ENCODE measurements around the gene SOCS3.

SOCS3 gene

GRCh38 chr17:78327880-78328279 lies 32.0 kb downstream of the SOCS3 start:
- Histone ChIP-seq H3K4me3 (ENCODE audit: low read length) (no peak overlapping the region), H3K9me3 (ENCODE audit: control insufficient read depth, insufficient read depth, low read length) (no peaks in the 10 kb centered on the region), H3K36me3 (ENCODE audit: control insufficient read depth, insufficient read depth, low read length) (no peaks in the 10 kb centered on the region), H3K4me1 (ENCODE audit: control insufficient read depth, insufficient read depth, low read length) (peaks cover 5% of the 10 kb centered on the region), H3K27me3 (ENCODE audit: control insufficient read depth, insufficient read depth, low read length) (no peaks in the 10 kb centered on the region), H3K27ac (ENCODE audit: low read length) (no peak overlapping the region)
- no CpG with 5 or more reads among the region's 5 CpGs for WGBS (ENCODE audit: insufficient coverage, insufficient read length)
- no peak for DNase-seq (ENCODE audit: low read depth, low spot score)

GRCh38 chr17:78325076-78325687 lies 34.7 kb downstream of the SOCS3 start:
- WGBS (ENCODE audit: insufficient coverage, insufficient read length) = no CpG with 5 or more reads among the region's 20 CpGs
- H3K27ac ChIP-seq (ENCODE audit: low read length) = no peak overlapping the region
- H3K4me1 ChIP-seq (ENCODE audit: control insufficient read depth, insufficient read depth, low read length) = peaks cover 5% of the 10 kb centered on the region

GRCh38 chr17:78324391-78325075 lies 35.3 kb downstream of the SOCS3 start:
- no peaks in the 10 kb centered on the region for H3K9me3 ChIP-seq (ENCODE audit: control insufficient read depth, insufficient read depth, low read length)
- no peak overlapping the region for H3K4me3 ChIP-seq (ENCODE audit: low read length)
- H3K4me1 ChIP-seq (ENCODE audit: control insufficient read depth, insufficient read depth, low read length) = peaks cover 5% of the 10 kb centered on the region
- H3K27me3 ChIP-seq (ENCODE audit: control insufficient read depth, insufficient read depth, low read length) = no peaks in the 10 kb centered on the region
- no peaks in the 10 kb centered on the region for H3K36me3 ChIP-seq (ENCODE audit: control insufficient read depth, insufficient read depth, low read length)
- no peak for DNase-seq (ENCODE audit: low read depth, low spot score)
- WGBS (ENCODE audit: insufficient coverage, insufficient read length) = no CpG with 5 or more reads among the region's 18 CpGs
- no peak overlapping the region for H3K27ac ChIP-seq (ENCODE audit: low read length)

More at GRCh38 chr17:78325076-78325687, 34.7 kb downstream of the SOCS3 start:
- Histone ChIP-seq H3K36me3 (ENCODE audit: control insufficient read depth, insufficient read depth, low read length) (no peaks in the 10 kb centered on the region), H3K9me3 (ENCODE audit: control insufficient read depth, insufficient read depth, low read length) (no peaks in the 10 kb centered on the region), H3K27me3 (ENCODE audit: control insufficient read depth, insufficient read depth, low read length) (no peaks in the 10 kb centered on the region), H3K4me3 (ENCODE audit: low read length) (no peak overlapping the region)
- DNase-seq (ENCODE audit: low read depth, low spot score) = no peak

GRCh38 chr17:78323826-78324390 lies 36.0 kb downstream of the SOCS3 start:
- DNase-seq (ENCODE audit: low read depth, low spot score) = no peak
- no CpG with 5 or more reads among the region's 7 CpGs for WGBS (ENCODE audit: insufficient coverage, insufficient read length)
- peaks cover 5% of the 10 kb centered on the region for H3K4me1 ChIP-seq (ENCODE audit: control insufficient read depth, insufficient read depth, low read length)
- H3K9me3 ChIP-seq (ENCODE audit: control insufficient read depth, insufficient read depth, low read length) = no peaks in the 10 kb centered on the region
- H3K27me3 ChIP-seq (ENCODE audit: control insufficient read depth, insufficient read depth, low read length) = no peaks in the 10 kb centered on the region
- no peak overlapping the region for H3K27ac ChIP-seq (ENCODE audit: low read length)
- H3K36me3 ChIP-seq (ENCODE audit: control insufficient read depth, insufficient read depth, low read length) = no peaks in the 10 kb centered on the region
- H3K4me3 ChIP-seq (ENCODE audit: low read length) = no peak overlapping the region

- Histone ChIP-seq H3K9me3 (ENCODE audit: control insufficient read depth, insufficient read depth, low read length) (no peaks in the 10 kb centered on the region), H3K27me3 (ENCODE audit: control insufficient read depth, insufficient read depth, low read length) (no peaks in the 10 kb centered on the region), H3K36me3 (ENCODE audit: control insufficient read depth, insufficient read depth, low read length) (no peaks in the 10 kb centered on the region), H3K27ac (ENCODE audit: low read length) (no peak overlapping the region), H3K4me3 (ENCODE audit: low read length) (no peak overlapping the region), H3K4me1 (ENCODE audit: control insufficient read depth, insufficient read depth, low read length) (peaks cover 7% of the 10 kb centered on the region)
- DNase-seq (ENCODE audit: low read depth, low spot score) = no peak
- WGBS (ENCODE audit: insufficient coverage, insufficient read length) = no CpG with 5 or more reads among the region's 16 CpGs
These were observed 36.9 kb downstream of the SOCS3 start for GRCh38 chr17:78322858-78323455.

GRCh38 chr17:78322327-78322857 lies 37.5 kb downstream of the SOCS3 start:
- H3K4me1 ChIP-seq (ENCODE audit: control insufficient read depth, insufficient read depth, low read length) = peaks cover 9% of the 10 kb centered on the region
- H3K27ac ChIP-seq (ENCODE audit: low read length) = no peak overlapping the region
- no CpG with 5 or more reads among the region's 9 CpGs for WGBS (ENCODE audit: insufficient coverage, insufficient read length)
- H3K9me3 ChIP-seq (ENCODE audit: control insufficient read depth, insufficient read depth, low read length) = no peaks in the 10 kb centered on the region
- H3K36me3 ChIP-seq (ENCODE audit: control insufficient read depth, insufficient read depth, low read length) = no peaks in the 10 kb centered on the region
- DNase-seq (ENCODE audit: low read depth, low spot score) = no peak
- H3K4me3 ChIP-seq (ENCODE audit: low read length) = no peak overlapping the region
- no peaks in the 10 kb centered on the region for H3K27me3 ChIP-seq (ENCODE audit: control insufficient read depth, insufficient read depth, low read length)

GRCh38 chr17:78318843-78319242 lies 41.0 kb downstream of the SOCS3 start:
- no CpG with 5 or more reads among the region's 8 CpGs for WGBS (ENCODE audit: insufficient coverage, insufficient read length)

GRCh38 chr17:78318407-78318806 lies 41.5 kb downstream of the SOCS3 start:
- no peaks in the 10 kb centered on the region for H3K36me3 ChIP-seq (ENCODE audit: control insufficient read depth, insufficient read depth, low read length)
- no peak for DNase-seq (ENCODE audit: low read depth, low spot score)
- H3K9me3 ChIP-seq (ENCODE audit: control insufficient read depth, insufficient read depth, low read length) = no peaks in the 10 kb centered on the region
- no peaks in the 10 kb centered on the region for H3K27me3 ChIP-seq (ENCODE audit: control insufficient read depth, insufficient read depth, low read length)
- H3K4me1 ChIP-seq (ENCODE audit: control insufficient read depth, insufficient read depth, low read length) = peaks cover 19% of the 10 kb centered on the region
- no peak overlapping the region for H3K27ac ChIP-seq (ENCODE audit: low read length)
- no peak overlapping the region for H3K4me3 ChIP-seq (ENCODE audit: low read length)
- no CpG with 5 or more reads among the region's 8 CpGs for WGBS (ENCODE audit: insufficient coverage, insufficient read length)

More at GRCh38 chr17:78318843-78319242, 41.0 kb downstream of the SOCS3 start:
- Histone ChIP-seq H3K27ac (ENCODE audit: low read length) (no peak overlapping the region), H3K4me3 (ENCODE audit: low read length) (no peak overlapping the region), H3K4me1 (ENCODE audit: control insufficient read depth, insufficient read depth, low read length) (peaks cover 19% of the 10 kb centered on the region), H3K27me3 (ENCODE audit: control insufficient read depth, insufficient read depth, low read length) (no peaks in the 10 kb centered on the region), H3K9me3 (ENCODE audit: control insufficient read depth, insufficient read depth, low read length) (no peaks in the 10 kb centered on the region), H3K36me3 (ENCODE audit: control insufficient read depth, insufficient read depth, low read length) (no peaks in the 10 kb centered on the region)
- DNase-seq (ENCODE audit: low read depth, low spot score) = no peak

- WGBS (ENCODE audit: insufficient coverage, insufficient read length) = no CpG with 5 or more reads among the region's 10 CpGs
- Histone ChIP-seq H3K4me3 (ENCODE audit: low read length) (no peak overlapping the region), H3K27ac (ENCODE audit: low read length) (no peak overlapping the region), H3K27me3 (ENCODE audit: control insufficient read depth, insufficient read depth, low read length) (no peaks in the 10 kb centered on the region; the same call in 1 of the 2 replicates), H3K36me3 (ENCODE audit: control insufficient read depth, insufficient read depth, low read length) (no peaks in the 10 kb centered on the region), H3K9me3 (ENCODE audit: control insufficient read depth, insufficient read depth, low read length) (no peaks in the 10 kb centered on the region), H3K4me1 (ENCODE audit: control insufficient read depth, insufficient read depth, low read length) (peaks cover 19% of the 10 kb centered on the region)
- DNase-seq (ENCODE audit: low read depth, low spot score) = no peak
These were observed 42.0 kb downstream of the SOCS3 start for GRCh38 chr17:78317794-78318400.

Measured in iPS DF 6.9 (cell line).